IMR-90 (cell line): ENCODE results near the gene GKN1. TPM values are rescaled to one million over a fixed set of nuclear protein-coding genes. Genes with fewer than 3 reads are reported as not detected.

Experiments
- ATAC-seq: fragments of 200-7000 bp; cut with Tn5 transposase; 2 replicates; pipeline ENCODE4 v1.9.1; 2020; ENCODE audit warnings: low read depth, mild to moderate bottlenecking, moderate library complexity
- BruUV-seq: library from RNA; stranded (reverse); fragments of 400-500 nt; replicated peaks from 2 replicates; lab custom pipeline; 2021; lab: Mats Ljungman, UMichigan
- CTCF ChIA-PET: fragments of 300-600 bp; formaldehyde crosslinking; extraction: SDS; loops from one replicate; lab custom pipeline; 2021; ENCODE audit warnings: antibody characterized with exemption; lab: Yijun Ruan, JAX
- POLR2A ChIA-PET: fragments of 300-600 bp; sonication (Branson Sonifier 250); formaldehyde crosslinking; loops from one replicate; lab custom pipeline; 2022; ENCODE audit warnings: antibody characterized with exemption; ENCODE audit not compliant: unreplicated experiment; lab: Charles Lee
- DNase-seq: peaks from one replicate; pipeline ENCODE4 v3.0.0; 2013
- H2AFZ ChIP-seq: replicated peaks from 2 replicates; pipeline ENCODE3; 2013; ENCODE audit warnings: low read length, mild to moderate bottlenecking; ENCODE audit not compliant: poor library complexity
- H2AK5ac ChIP-seq: 2 replicates; pipeline ENCODE4 v1.6.1; 2013; ENCODE audit warnings: low read depth, low read length, inconsistent platforms
- H2AK9ac ChIP-seq: replicated peaks from 2 replicates; pipeline ENCODE3; 2013; ENCODE audit warnings: mild to moderate bottlenecking, low read depth, low read length, moderate library complexity; ENCODE audit not compliant: poor library complexity
- H2BK120ac ChIP-seq: 2 replicates; pipeline ENCODE4 v1.6.1; 2013; ENCODE audit warnings: low read depth, low read length, inconsistent platforms
- H2BK15ac ChIP-seq: 3 replicates; pipeline ENCODE4 v1.6.1; 2013; ENCODE audit warnings: low read depth, low read length, inconsistent platforms
- H2BK20ac ChIP-seq: 2 replicates; pipeline ENCODE4 v1.6.1; 2013; ENCODE audit warnings: low read depth, mild to moderate bottlenecking, inconsistent platforms, low read length, moderate library complexity
- H2BK5ac ChIP-seq: 2 replicates; pipeline ENCODE4 v1.6.1; 2013; ENCODE audit warnings: mild to moderate bottlenecking, low read depth, low read length, inconsistent platforms; ENCODE audit not compliant: poor library complexity, severe bottlenecking
- H3K14ac ChIP-seq: replicated peaks from 2 replicates; pipeline ENCODE4 v1.6.1; 2013; ENCODE audit warnings: low read depth, low read length, inconsistent platforms
- H3K18ac ChIP-seq: 2 replicates; pipeline ENCODE4 v1.6.1; 2013; ENCODE audit warnings: low read depth, low read length, control low read depth
- H3K23ac ChIP-seq: 2 replicates; pipeline ENCODE4 v1.6.1; 2013; ENCODE audit warnings: low read depth, low read length, inconsistent platforms
- H3K27ac ChIP-seq: 2 replicates; pipeline ENCODE4 v1.5.1; 2013; ENCODE audit warnings: mild to moderate bottlenecking, control low read depth, low read length; ENCODE audit not compliant: insufficient read depth
- H3K27me3 ChIP-seq: 2 replicates; pipeline ENCODE4 v1.6.1; 2013; ENCODE audit warnings: low read length; ENCODE audit not compliant: control insufficient read depth, insufficient read depth
- H3K36me3 ChIP-seq: 2 replicates; pipeline ENCODE4 v1.6.1; 2013; ENCODE audit warnings: low read length, mixed read lengths; ENCODE audit not compliant: control insufficient read depth, insufficient read depth
- H3K4ac ChIP-seq: 2 replicates; pipeline ENCODE4 v1.6.1; 2013; ENCODE audit warnings: low read depth, low read length, inconsistent platforms
- H3K4me1 ChIP-seq: 2 replicates; pipeline ENCODE4 v1.6.1; 2013; ENCODE audit warnings: low read length, mixed read lengths; ENCODE audit not compliant: control insufficient read depth, insufficient read depth
- H3K4me2 ChIP-seq: 2 replicates; pipeline ENCODE4 v1.6.1; 2013; ENCODE audit warnings: low read depth, mild to moderate bottlenecking, control low read depth, low read length, moderate library complexity
- H3K4me3 ChIP-seq: 2 replicates; pipeline ENCODE4 v1.5.1; 2013; ENCODE audit warnings: low read depth, mild to moderate bottlenecking, control low read depth, low read length, moderate library complexity; ENCODE audit not compliant: insufficient read depth
- H3K56ac ChIP-seq: 2 replicates; pipeline ENCODE4 v1.6.1; 2013; ENCODE audit warnings: low read length, inconsistent platforms; ENCODE audit not compliant: insufficient read depth; ENCODE audit errors: extremely low read depth
- H3K79me1 ChIP-seq, 2 experiments: 2 replicates each; pipeline ENCODE4 v1.6.1; 2013; ENCODE audit warnings: low read length in 2 of 2, inconsistent platforms in 1 of 2, low read depth in 1 of 2
- H3K9ac ChIP-seq: 2 replicates; pipeline ENCODE4 v1.6.1; 2013; ENCODE audit warnings: low read depth, low read length, control low read depth
- H3K9me1 ChIP-seq: 2 replicates; pipeline ENCODE4 v1.6.1; 2013; ENCODE audit warnings: low read length, inconsistent platforms; ENCODE audit not compliant: insufficient read depth
- H3K9me3 ChIP-seq: 2 replicates; pipeline ENCODE4 v1.6.1; 2013; ENCODE audit warnings: low read length; ENCODE audit not compliant: control insufficient read depth, insufficient read depth
- H4K20me1 ChIP-seq: 2 replicates; pipeline ENCODE4 v1.6.1; 2013; ENCODE audit warnings: low read length, inconsistent platforms; ENCODE audit not compliant: insufficient read depth
- H4K5ac ChIP-seq: 2 replicates; pipeline ENCODE4 v1.6.1; 2013; ENCODE audit warnings: mild to moderate bottlenecking, low read depth, low read length, control low read depth
- H4K8ac ChIP-seq, 2 experiments: 2 replicates each; pipeline ENCODE4 v1.6.1; 2013; ENCODE audit warnings: low read depth in 2 of 2, low read length in 2 of 2, control low read depth in 1 of 2, inconsistent platforms in 1 of 2
- H4K91ac ChIP-seq: 2 replicates; pipeline ENCODE4 v1.6.1; 2013; ENCODE audit warnings: low read depth, low read length, inconsistent platforms; ENCODE audit not compliant: insufficient read depth
- BHLHE40 ChIP-seq: fragments of 150-350 bp; IDR thresholded peaks from 2 replicates; pipeline ENCODE4 v1.6.1; 2016; ENCODE audit warnings: mild to moderate bottlenecking, low read depth, low read length
- CEBPB ChIP-seq: IDR thresholded peaks from 2 replicates; pipeline ENCODE4 v1.6.1; 2012; ENCODE audit warnings: low read depth, low read length, improper control_type of control experiment
- CHD1 ChIP-seq: IDR thresholded peaks from 2 replicates; pipeline ENCODE4 v1.6.1; 2012; ENCODE audit warnings: low read depth, low read length, improper control_type of control experiment
- ELK1 ChIP-seq: fragments of 150-350 bp; IDR thresholded peaks from 2 replicates; pipeline ENCODE4 v1.6.1; 2016; ENCODE audit warnings: low read depth, mild to moderate bottlenecking, low read length, moderate library complexity, borderline replicate concordance
- FOS ChIP-seq: fragments of 150-350 bp; IDR thresholded peaks from 2 replicates; pipeline ENCODE4 v1.6.1; 2016; ENCODE audit warnings: low read depth, low read length
- MAFK ChIP-seq: IDR thresholded peaks from 2 replicates; pipeline ENCODE4 v1.6.1; 2012; ENCODE audit warnings: low read depth, low read length, improper control_type of control experiment
- MAZ ChIP-seq: IDR thresholded peaks from 2 replicates; pipeline ENCODE4 v1.6.1; 2012; ENCODE audit warnings: low read depth, mild to moderate bottlenecking, low read length, improper control_type of control experiment, moderate library complexity, borderline replicate concordance
- MXI1 ChIP-seq: IDR thresholded peaks from 2 replicates; pipeline ENCODE4 v1.6.1; 2012; ENCODE audit warnings: low read depth, mild to moderate bottlenecking, low read length, moderate library complexity, borderline replicate concordance
- NFE2L2 ChIP-seq: fragments of 150-350 bp; IDR thresholded peaks from 2 replicates; pipeline ENCODE4 v1.6.1; 2016; ENCODE audit warnings: low read depth, mild to moderate bottlenecking, low read length
- POLR2A ChIP-seq: IDR thresholded peaks from 2 replicates; pipeline ENCODE4 v1.6.1; 2012; ENCODE audit warnings: mild to moderate bottlenecking, low read depth, low read length
- RAD21 ChIP-seq: IDR thresholded peaks from 2 replicates; pipeline ENCODE4 v1.6.1; 2012; ENCODE audit warnings: low read length, improper control_type of control experiment
- RCOR1 ChIP-seq: IDR thresholded peaks from 2 replicates; pipeline ENCODE4 v1.6.1; 2012; ENCODE audit warnings: mild to moderate bottlenecking, low read length, improper control_type of control experiment; ENCODE audit not compliant: insufficient replicate concordance
- RFX5 ChIP-seq: IDR thresholded peaks from 2 replicates; pipeline ENCODE4 v1.8.0; 2012; ENCODE audit warnings: low read depth, mild to moderate bottlenecking, low read length, moderate library complexity
- SMC3 ChIP-seq: fragments of 150-350 bp; IDR thresholded peaks from 2 replicates; pipeline ENCODE4 v1.6.1; 2016; ENCODE audit warnings: low read depth, mild to moderate bottlenecking, antibody characterized with exemption, low read length, moderate library complexity
- USF2 ChIP-seq: fragments of 150-350 bp; IDR thresholded peaks from 2 replicates; pipeline ENCODE4 v1.6.1; 2017; ENCODE audit warnings: mild to moderate bottlenecking, antibody characterized with exemption, low read length, low read depth
- WGBS, 2 experiments: methylation state at CpG; one replicate each; pipeline versions ENCODE4 v1.1.5 to v1.1.7; 2013; ENCODE audit warnings: missing lambda C conversion rate in 2 of 2; ENCODE audit not compliant: insufficient read length in 1 of 2; ENCODE audit errors: extremely low coverage in 2 of 2; 5-methylcytosine and 5-hydroxymethylcytosine counted together
- dilution Hi-C: fragments of 300-500 bp; cut with HindIII; formaldehyde crosslinking; loops from one replicate; pipeline ENCODE4 v1.14.3; 2018; ENCODE audit warnings: low sequenced_read_pairs; ENCODE audit not compliant: unreplicated experiment
- in situ Hi-C: fragments of 300-500 bp; cut with MboI; formaldehyde crosslinking; loops from 3 replicates; pipeline ENCODE4 v1.14.3; 2019; ENCODE audit warnings: low sequenced_read_pairs, inconsistent platforms, mixed read lengths
- intact Hi-C: fragments of 100-400 bp; cut with micrococcal nuclease; formaldehyde crosslinking; loops from 2 replicates; pipeline ENCODE4 v1.10.0; 2022
- polyA plus RNA-seq, 3 experiments: library from polyadenylated mRNA; depleted of rRNA; stranded (reverse); fragments of >200 nt; gene quantifications; 2 replicates each; pipeline ENCODE4 v1.2.3, GENCODE V29; 2012; ENCODE audit warnings: low replicate concordance in 1 of 3
- total RNA-seq: library from RNA; depleted of rRNA; stranded (reverse); fragments of >200 nt; gene quantifications from 2 replicates; pipeline ENCODE4 v1.2.3, GENCODE V29; 2012
- TF ChIP-seq, protein P1 (sequence below): conservative IDR thresholded peaks from 2 replicates; pipeline ENCODE4 v1.5.1; 2012; ENCODE audit warnings: mild to moderate bottlenecking, low read depth, low read length, improper control_type of control experiment

The GKN1 gene
- total and polyA plus RNA-seq, 2 of the 4 experiments (the other 2 are of a cell fraction): not detected

GRCh38 chr2:68948710-68949109, 25.7 kb upstream of the GKN1 start:
- H2BK5ac ChIP-seq: no peak overlapping the region
- H4K5ac ChIP-seq: no peak overlapping the region
- H3K36me3 ChIP-seq: no peaks in the 10 kb centered on the region
- H2BK15ac ChIP-seq: no peak overlapping the region
- H3K27me3 ChIP-seq: no peaks in the 10 kb centered on the region
- H3K14ac ChIP-seq: no peak overlapping the region
- no peak for TF ChIP-seq RFX5
- TF ChIP-seq ELK1: no peak
- TF ChIP-seq CHD1: no peak
- no peak for TF ChIP-seq POLR2A
- TF ChIP-seq MAFK: no peak
- TF ChIP-seq MXI1: no peak
- TF ChIP-seq USF2: no peak
- TF ChIP-seq BHLHE40: no peak
- no peak for TF ChIP-seq RCOR1
- TF ChIP-seq RAD21: no peak
- no peak for TF ChIP-seq NFE2L2
- no peak for TF ChIP-seq MAZ
- TF ChIP-seq CEBPB: no peak
- no peak for TF ChIP-seq FOS
- TF ChIP-seq SMC3: no peak
- TF ChIP-seq, protein P1, sequence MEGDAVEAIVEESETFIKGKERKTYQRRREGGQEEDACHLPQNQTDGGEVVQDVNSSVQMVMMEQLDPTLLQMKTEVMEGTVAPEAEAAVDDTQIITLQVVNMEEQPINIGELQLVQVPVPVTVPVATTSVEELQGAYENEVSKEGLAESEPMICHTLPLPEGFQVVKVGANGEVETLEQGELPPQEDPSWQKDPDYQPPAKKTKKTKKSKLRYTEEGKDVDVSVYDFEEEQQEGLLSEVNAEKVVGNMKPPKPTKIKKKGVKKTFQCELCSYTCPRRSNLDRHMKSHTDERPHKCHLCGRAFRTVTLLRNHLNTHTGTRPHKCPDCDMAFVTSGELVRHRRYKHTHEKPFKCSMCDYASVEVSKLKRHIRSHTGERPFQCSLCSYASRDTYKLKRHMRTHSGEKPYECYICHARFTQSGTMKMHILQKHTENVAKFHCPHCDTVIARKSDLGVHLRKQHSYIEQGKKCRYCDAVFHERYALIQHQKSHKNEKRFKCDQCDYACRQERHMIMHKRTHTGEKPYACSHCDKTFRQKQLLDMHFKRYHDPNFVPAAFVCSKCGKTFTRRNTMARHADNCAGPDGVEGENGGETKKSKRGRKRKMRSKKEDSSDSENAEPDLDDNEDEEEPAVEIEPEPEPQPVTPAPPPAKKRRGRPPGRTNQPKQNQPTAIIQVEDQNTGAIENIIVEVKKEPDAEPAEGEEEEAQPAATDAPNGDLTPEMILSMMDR: no peak
- no peak overlapping the region for H3K4ac ChIP-seq
- H3K56ac ChIP-seq: no peak overlapping the region
- no peak overlapping the region for H3K27ac ChIP-seq
- no peak overlapping the region for H2AK9ac ChIP-seq
- intact Hi-C loops: no loop called here
- in situ Hi-C loops: loop anchor here (5.0 kb wide), 1 partner anchor 359 kb away; no protein-coding TSS in a partner anchor
- no peak overlapping the region for H3K4me3 ChIP-seq
- H2AFZ ChIP-seq: no peak overlapping the region
- no peaks in the 10 kb centered on the region for H3K79me1 ChIP-seq
- H4K91ac ChIP-seq: no peak overlapping the region
- DNase-seq (no peak), ATAC-seq (no peak)
- H3K9me1 ChIP-seq: no peaks in the 10 kb centered on the region
- H3K9me3 ChIP-seq: no peaks in the 10 kb centered on the region
- CTCF ChIA-PET: interaction anchor here (0.6 kb wide), 1 partner anchor 64 kb away, joined by 3 read pairs; the partner anchor contains the start of gene ANTXR1
- H2BK120ac ChIP-seq: no peak overlapping the region
- no peak overlapping the region for H3K23ac ChIP-seq
- no peak overlapping the region for H3K4me2 ChIP-seq
- H3K4me1 ChIP-seq: peaks cover 3% of the 10 kb centered on the region
- dilution Hi-C loops: no loop called here
- no CpG with 5 or more reads among the region's 1 CpG for WGBS, 2 experiments
- H2AK5ac ChIP-seq: no peak overlapping the region
- no peak overlapping the region for H4K8ac ChIP-seq
- no peaks in the 10 kb centered on the region for H4K20me1 ChIP-seq
- H3K18ac ChIP-seq: no peak overlapping the region
- H2BK20ac ChIP-seq: no peak overlapping the region
- POLR2A ChIA-PET: interaction anchor here (0.6 kb wide), 1 partner anchor 229 kb away, joined by 4 read pairs; no protein-coding TSS in a partner anchor
- no TSS peak for BruUV-seq
- no peak overlapping the region for H3K9ac ChIP-seq
